Ascending aorta (tissue), 2 donors: ENCODE results near the gene PLAA. TPM values are rescaled to one million over a fixed set of nuclear protein-coding genes. Genes with fewer than 3 reads are reported as not detected.

ENCODE experiments used
- DNase-seq, 2 donors: peaks; one replicate each; pipeline ENCODE4 v3.0.0-alpha.2; 2019; ENCODE audit warnings: low spot score in 2 of 2
- H3K27ac ChIP-seq, 2 donors: fragments of 200-600 bp; sonication (generic); one replicate each; pipeline ENCODE4 v1.5.1; 2016 to 2017; ENCODE audit warnings: mild to moderate bottlenecking in 1 of 2
- H3K27me3 ChIP-seq: fragments of 200-600 bp; sonication (generic); one replicate; pipeline ENCODE4 v1.5.1; 2017
- H3K36me3 ChIP-seq, 2 donors: fragments of 200-600 bp; sonication (generic); one replicate each; pipeline ENCODE4 v1.5.1; 2016
- H3K4me1 ChIP-seq, 2 donors: fragments of 200-600 bp; sonication (generic); one replicate each; pipeline ENCODE4 v1.5.1; 2016 to 2017; ENCODE audit warnings: mild to moderate bottlenecking in 1 of 2
- H3K4me3 ChIP-seq, 2 donors: fragments of 200-600 bp; sonication (generic); one replicate each; pipeline ENCODE4 v1.5.1; 2016 to 2017; ENCODE audit warnings: mild to moderate bottlenecking in 1 of 2
- H3K9me3 ChIP-seq, 2 donors: fragments of 200-600 bp; sonication (generic); one replicate each; pipeline ENCODE4 v1.5.1; 2016
- intact Hi-C: fragments of 100-400 bp; cut with DNase I; formaldehyde crosslinking; loops from one replicate; pipeline ENCODE4 v1.15.1; 2023
- total RNA-seq: library from RNA; depleted of rRNA; stranded (reverse); fragments of >200 nt; gene quantifications from one replicate; pipeline ENCODE4 v1.1.0, GENCODE V29; 2016
- TF ChIP-seq, protein P1 (sequence below), 3 experiments: fragments of 200-600 bp in 2 of 3; fragments of 450-650 bp in 1 of 3; sonication (generic) in 2 of 3; IDR thresholded peaks; one replicate each; pipeline ENCODE4 v1.5.1; 2016 to 2019; ENCODE audit warnings: antibody characterized with exemption in 3 of 3, mild to moderate bottlenecking in 1 of 3, moderate library complexity in 1 of 3

Gene PLAA
- total RNA-seq, 1 donor from 2014 or later, result 14.5 TPM

DNA sequence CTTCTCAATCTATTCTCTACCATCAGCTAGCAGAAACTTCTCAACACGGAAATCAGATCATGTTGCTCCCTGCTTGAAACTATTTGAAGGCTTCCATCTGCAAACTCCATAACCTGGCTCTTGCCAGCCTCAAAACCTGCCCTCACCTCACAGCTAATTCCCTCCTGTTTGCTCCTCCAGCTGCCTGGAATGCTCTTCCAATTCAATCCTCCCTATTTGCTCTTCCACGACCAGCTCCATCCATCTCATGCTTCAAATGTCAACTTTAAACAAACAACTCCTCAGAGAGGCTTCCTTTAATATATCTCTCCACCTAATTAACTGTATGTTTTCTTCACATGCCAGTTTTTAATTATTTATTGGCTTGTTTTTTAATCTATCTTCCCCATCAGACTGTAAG lies 1.5 kb downstream of the PLAA start:
- Histone ChIP-seq H3K36me3 (no peaks in the 10 kb centered on the region), H3K27me3 (no peaks in the 10 kb centered on the region), H3K27ac (peak overlapping the region in 1 of 2 donors; percentile 14), H3K4me3 (peak overlapping the region; percentile 75 to 96), H3K9me3 (no peaks in the 10 kb centered on the region), H3K4me1 (peaks cover 11 to 18% of the 10 kb centered on the region in 2 donors)
- TF ChIP-seq, protein P1, sequence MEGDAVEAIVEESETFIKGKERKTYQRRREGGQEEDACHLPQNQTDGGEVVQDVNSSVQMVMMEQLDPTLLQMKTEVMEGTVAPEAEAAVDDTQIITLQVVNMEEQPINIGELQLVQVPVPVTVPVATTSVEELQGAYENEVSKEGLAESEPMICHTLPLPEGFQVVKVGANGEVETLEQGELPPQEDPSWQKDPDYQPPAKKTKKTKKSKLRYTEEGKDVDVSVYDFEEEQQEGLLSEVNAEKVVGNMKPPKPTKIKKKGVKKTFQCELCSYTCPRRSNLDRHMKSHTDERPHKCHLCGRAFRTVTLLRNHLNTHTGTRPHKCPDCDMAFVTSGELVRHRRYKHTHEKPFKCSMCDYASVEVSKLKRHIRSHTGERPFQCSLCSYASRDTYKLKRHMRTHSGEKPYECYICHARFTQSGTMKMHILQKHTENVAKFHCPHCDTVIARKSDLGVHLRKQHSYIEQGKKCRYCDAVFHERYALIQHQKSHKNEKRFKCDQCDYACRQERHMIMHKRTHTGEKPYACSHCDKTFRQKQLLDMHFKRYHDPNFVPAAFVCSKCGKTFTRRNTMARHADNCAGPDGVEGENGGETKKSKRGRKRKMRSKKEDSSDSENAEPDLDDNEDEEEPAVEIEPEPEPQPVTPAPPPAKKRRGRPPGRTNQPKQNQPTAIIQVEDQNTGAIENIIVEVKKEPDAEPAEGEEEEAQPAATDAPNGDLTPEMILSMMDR (IDR thresholded peaks at IDR 0.05), result no peak
- intact Hi-C loops, result loop anchor here (5.0 kb wide), 1 partner anchor 247 kb away; no protein-coding TSS in a partner anchor
- DNase-seq, result no peak

DNA sequence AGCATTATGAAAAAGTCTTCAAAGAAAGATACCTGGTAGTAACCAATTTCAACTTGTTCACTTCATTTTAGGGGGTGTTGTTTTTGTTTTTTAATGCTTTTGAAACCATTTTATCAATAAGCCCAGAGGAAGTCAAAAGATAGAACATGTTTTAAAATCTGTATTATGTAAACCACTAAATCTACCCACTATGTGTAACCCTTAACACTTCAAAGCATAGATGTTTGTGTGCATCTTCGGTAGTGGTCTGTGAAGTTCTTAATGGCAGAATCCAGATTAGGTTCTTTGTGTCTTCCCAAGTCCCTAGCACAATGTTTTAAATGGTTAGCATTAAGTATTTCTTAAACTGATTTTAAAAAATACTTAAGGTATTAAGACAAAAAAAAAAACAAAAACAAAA lies 6.3 kb downstream of the PLAA start:
- intact Hi-C loops, result no loop called here
- Histone ChIP-seq H3K9me3 (peaks cover 9 to 10% of the 10 kb centered on the region in 2 donors), H3K4me3 (no peak overlapping the region), H3K27ac (no peak overlapping the region), H3K27me3 (no peaks in the 10 kb centered on the region), H3K36me3 (no peaks in the 10 kb centered on the region), H3K4me1 (peaks cover 3 to 9% of the 10 kb centered on the region in 2 donors)
- TF ChIP-seq, protein P1 (IDR thresholded peaks at IDR 0.05), result no peak
- DNase-seq, result no peak

DNA sequence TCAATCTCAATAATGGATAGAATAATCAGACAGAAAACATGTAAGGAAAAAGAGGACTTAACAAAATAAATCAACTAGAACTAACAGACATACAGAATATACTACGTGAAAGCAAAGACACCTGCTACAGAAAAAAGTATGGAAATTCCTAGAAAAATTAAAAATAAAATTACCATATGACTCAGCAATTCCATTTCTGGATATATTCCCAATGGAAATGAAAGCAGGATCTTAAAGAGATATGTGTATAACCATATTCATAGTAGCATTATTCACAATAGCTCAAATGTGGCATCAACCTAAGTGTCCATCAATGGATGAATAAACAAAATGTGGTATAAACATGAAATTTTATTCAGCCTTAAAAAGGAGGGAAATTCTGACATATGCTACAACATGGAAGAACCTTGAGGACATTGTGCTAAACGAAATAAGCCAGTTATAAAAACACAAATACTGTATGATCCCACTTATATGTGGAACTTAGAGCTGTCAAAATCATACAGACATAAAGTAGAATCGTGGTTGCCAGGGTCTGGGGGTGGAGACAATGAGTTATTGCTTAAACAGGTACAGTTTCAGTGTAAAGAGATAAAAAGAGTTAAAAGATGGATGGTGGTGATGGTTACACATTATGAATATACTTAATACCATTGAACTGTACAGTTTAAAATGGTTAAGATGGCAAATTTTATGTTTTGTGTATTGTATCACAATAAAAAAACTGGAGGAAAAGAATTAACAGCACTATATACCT lies 6.9 kb downstream of the PLAA start:
- H3K4me3 ChIP-seq, result no peak overlapping the region
- no peaks in the 10 kb centered on the region for H3K27me3 ChIP-seq
- H3K36me3 ChIP-seq, result no peaks in the 10 kb centered on the region
- intact Hi-C loops, result loop anchor here (5.0 kb wide), 1 partner anchor 32 kb away; no protein-coding TSS in a partner anchor
- peaks cover 9 to 10% of the 10 kb centered on the region in 2 donors for H3K9me3 ChIP-seq
- peaks cover 0 to 5% of the 10 kb centered on the region in 2 donors for H3K4me1 ChIP-seq
- H3K27ac ChIP-seq, result no peak overlapping the region
- DNase-seq, result no peak
- TF ChIP-seq, protein P1 (IDR thresholded peaks at IDR 0.05), result no peak

DNA sequence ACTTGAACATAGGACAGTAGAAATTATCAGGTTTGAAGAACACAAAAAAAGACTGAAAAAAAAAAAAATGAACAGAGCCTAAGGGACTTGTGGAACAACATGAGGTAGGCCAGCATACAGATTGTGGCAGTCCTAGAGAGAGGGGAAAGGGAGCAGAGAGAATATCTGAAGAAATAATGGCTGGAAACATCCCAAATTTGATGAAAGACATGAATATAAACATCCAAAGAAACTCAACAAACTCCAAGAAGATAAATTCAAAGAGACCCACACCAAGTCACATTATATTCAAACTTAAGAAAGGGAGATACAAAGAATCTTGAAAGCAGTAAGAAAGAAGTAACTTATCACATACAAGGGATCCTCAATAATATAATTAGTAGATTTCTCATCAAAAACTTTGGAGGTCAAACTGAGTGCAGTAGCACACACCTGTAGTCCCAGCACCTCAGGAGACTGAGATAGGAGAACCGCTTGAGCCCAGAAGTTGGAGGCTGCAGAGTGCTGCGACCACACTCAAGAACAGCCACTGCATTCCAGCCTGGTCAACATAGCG lies 9.1 kb downstream of the PLAA start:
- H3K9me3 ChIP-seq, result peaks cover 9 to 10% of the 10 kb centered on the region in 2 donors
- no peak overlapping the region for H3K27ac ChIP-seq
- H3K4me1 ChIP-seq, result no peaks in the 10 kb centered on the region
- H3K27me3 ChIP-seq, result no peaks in the 10 kb centered on the region
- DNase-seq, result no peak
- intact Hi-C loops, result loop anchor here (5.0 kb wide), 1 partner anchor 34 kb away; no protein-coding TSS in a partner anchor
- peaks cover 5% of the 10 kb centered on the region in 2 donors for H3K36me3 ChIP-seq
- TF ChIP-seq, protein P1 (IDR thresholded peaks at IDR 0.05), result no peak
- no peak overlapping the region for H3K4me3 ChIP-seq

- Histone ChIP-seq H3K27ac (no peak overlapping the region), H3K4me3 (no peak overlapping the region), H3K36me3 (peaks cover 5 to 12% of the 10 kb centered on the region in 2 donors), H3K4me1 (no peaks in the 10 kb centered on the region), H3K9me3 (peaks cover 9 to 10% of the 10 kb centered on the region in 2 donors), H3K27me3 (no peaks in the 10 kb centered on the region)
- intact Hi-C loops, result loop anchor here (5.0 kb wide), 1 partner anchor 36 kb away; no protein-coding TSS in a partner anchor
- TF ChIP-seq, protein P1 (IDR thresholded peaks at IDR 0.05), result no peak
- no peak for DNase-seq
These were observed 11.2 kb downstream of the PLAA start for GRCh38 chr9:26935847-26936246.
